HCT116 (cell line): ENCODE results near the gene RHBDD1.

ENCODE experiments used
- POLR2AphosphoS5 ChIP-seq: IDR thresholded peaks from 2 replicates; pipeline ENCODE4 v1.6.1; 2011; ENCODE audit warnings: mild to moderate bottlenecking, low read depth, low read length, moderate library complexity
- TF ChIP-seq, protein P1 (sequence below): IDR thresholded peaks from 2 replicates; pipeline ENCODE4 v1.6.1; 2011; ENCODE audit warnings: mild to moderate bottlenecking, low read length, moderate library complexity; ENCODE audit not compliant: insufficient replicate concordance; ENCODE audit errors: extremely low read depth

DNA sequence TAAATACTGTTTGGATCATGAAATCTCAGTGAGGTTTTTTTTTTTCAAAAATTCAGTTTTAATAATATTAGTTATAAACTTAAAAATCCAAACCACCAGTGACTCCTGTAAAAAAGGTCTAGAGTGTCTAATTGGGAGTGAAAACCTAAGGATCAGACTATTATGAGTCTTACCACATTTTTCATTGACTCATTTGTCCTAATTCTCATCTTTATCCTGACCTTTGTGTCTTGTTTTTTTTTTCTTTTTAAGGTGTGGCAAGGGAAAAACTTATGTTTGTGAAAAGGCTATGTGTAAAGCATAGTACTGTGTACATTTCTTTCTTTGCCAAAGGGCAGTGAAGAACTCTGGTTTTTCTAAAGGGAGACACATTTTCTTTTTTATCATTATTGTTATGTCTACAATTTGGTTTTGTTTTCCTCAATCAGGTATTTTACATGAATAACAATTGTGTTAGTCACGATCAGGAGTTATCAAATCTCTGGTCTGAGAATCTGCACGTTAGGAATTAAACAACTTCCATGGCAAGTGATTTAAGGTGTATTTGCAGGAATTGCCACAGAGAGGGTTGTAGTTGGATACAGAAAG, 52.6 kb downstream of the RHBDD1 start:
- TF ChIP-seq, protein P1, sequence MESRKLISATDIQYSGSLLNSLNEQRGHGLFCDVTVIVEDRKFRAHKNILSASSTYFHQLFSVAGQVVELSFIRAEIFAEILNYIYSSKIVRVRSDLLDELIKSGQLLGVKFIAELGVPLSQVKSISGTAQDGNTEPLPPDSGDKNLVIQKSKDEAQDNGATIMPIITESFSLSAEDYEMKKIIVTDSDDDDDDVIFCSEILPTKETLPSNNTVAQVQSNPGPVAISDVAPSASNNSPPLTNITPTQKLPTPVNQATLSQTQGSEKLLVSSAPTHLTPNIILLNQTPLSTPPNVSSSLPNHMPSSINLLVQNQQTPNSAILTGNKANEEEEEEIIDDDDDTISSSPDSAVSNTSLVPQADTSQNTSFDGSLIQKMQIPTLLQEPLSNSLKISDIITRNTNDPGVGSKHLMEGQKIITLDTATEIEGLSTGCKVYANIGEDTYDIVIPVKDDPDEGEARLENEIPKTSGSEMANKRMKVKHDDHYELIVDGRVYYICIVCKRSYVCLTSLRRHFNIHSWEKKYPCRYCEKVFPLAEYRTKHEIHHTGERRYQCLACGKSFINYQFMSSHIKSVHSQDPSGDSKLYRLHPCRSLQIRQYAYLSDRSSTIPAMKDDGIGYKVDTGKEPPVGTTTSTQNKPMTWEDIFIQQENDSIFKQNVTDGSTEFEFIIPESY, result no peak
- TF ChIP-seq POLR2AphosphoS5, result no peak
